Smooth muscle cell (in vitro differentiated cells): Measurements from ENCODE around the gene OTOF. TPM values are rescaled to one million over a fixed set of nuclear protein-coding genes. Genes with fewer than 3 reads are reported as not detected.

Experiments used
- DNase-seq: peaks from one replicate; lab custom pipeline; 2025; ENCODE audit not compliant: unreplicated experiment; lab: John Stamatoyannopoulos, UW
- H2AFZ ChIP-seq: fragments of 200-600 bp; sonication (generic); 2 replicates; pipeline ENCODE4 v1.6.0; 2016; ENCODE audit warnings: antibody characterized with exemption, low read depth, mild to moderate bottlenecking
- H3F3A ChIP-seq: fragments of 200-600 bp; sonication (generic); 2 replicates; pipeline ENCODE4 v1.6.0; 2017; ENCODE audit warnings: antibody characterized with exemption, low read depth
- H3K27ac ChIP-seq: fragments of 200-600 bp; sonication (generic); 2 replicates; pipeline ENCODE4 v1.5.1; 2016; ENCODE audit warnings: low read depth, mild to moderate bottlenecking
- H3K27me3 ChIP-seq: fragments of 200-600 bp; sonication (generic); 2 replicates; pipeline ENCODE4 v1.6.1; 2016; ENCODE audit warnings: low read depth, mild to moderate bottlenecking
- H3K36me3 ChIP-seq: fragments of 200-600 bp; sonication (generic); 2 replicates; pipeline ENCODE4 v1.5.1; 2016; ENCODE audit warnings: low read depth
- H3K4me1 ChIP-seq: fragments of 200-600 bp; sonication (generic); 2 replicates; pipeline ENCODE4 v1.5.1; 2016; ENCODE audit warnings: low read depth
- H3K4me2 ChIP-seq: fragments of 200-600 bp; sonication (generic); 2 replicates; pipeline ENCODE4 v1.6.0; 2016; ENCODE audit warnings: mild to moderate bottlenecking
- H3K4me3 ChIP-seq: fragments of 200-600 bp; sonication (generic); 2 replicates; pipeline ENCODE4 v1.5.1; 2016; ENCODE audit warnings: mild to moderate bottlenecking
- H3K79me2 ChIP-seq: fragments of 200-600 bp; sonication (generic); 2 replicates; pipeline ENCODE4 v1.6.0; 2016; ENCODE audit warnings: low read depth, mild to moderate bottlenecking
- H3K9ac ChIP-seq: fragments of 200-600 bp; sonication (generic); 2 replicates; pipeline ENCODE4 v1.6.0; 2016; ENCODE audit warnings: low read depth
- H3K9me3 ChIP-seq: fragments of 200-600 bp; sonication (generic); replicated peaks from 2 replicates; pipeline ENCODE4 v1.5.1; 2016; ENCODE audit warnings: low read depth
- H4K20me1 ChIP-seq: fragments of 200-600 bp; sonication (generic); 2 replicates; pipeline ENCODE4 v1.6.0; 2016; ENCODE audit warnings: low read depth
- CTCF ChIP-seq: fragments of 200-600 bp; sonication (generic); IDR thresholded peaks from 2 replicates; pipeline ENCODE4 v1.5.1; 2017; ENCODE audit warnings: borderline replicate concordance, mild to moderate bottlenecking, antibody characterized with exemption; ENCODE audit not compliant: insufficient read depth, poor library complexity, severe bottlenecking
- WGBS: methylation state at CpG from one replicate; pipeline ENCODE4 v1.1.7; 2016; ENCODE audit warnings: low lambda C conversion rate; 5-methylcytosine and 5-hydroxymethylcytosine counted together
- polyA plus RNA-seq: library from polyadenylated mRNA; unstranded; fragments of >200 nt; fragmentation: Nextera tagmentation; extraction: Ambion mirVana; gene quantifications from 2 replicates; pipeline ENCODE4 v1.2.1, GENCODE V29; 2016
- total RNA-seq: library from RNA; depleted of rRNA; stranded (reverse); fragments of >200 nt; gene quantifications from 2 replicates; pipeline ENCODE4 v1.2.3, GENCODE V29; 2014

The OTOF gene
- total and polyA plus RNA-seq, 2 experiments from 2014 or later = 0.05 TPM; not detected in 1

DNA sequence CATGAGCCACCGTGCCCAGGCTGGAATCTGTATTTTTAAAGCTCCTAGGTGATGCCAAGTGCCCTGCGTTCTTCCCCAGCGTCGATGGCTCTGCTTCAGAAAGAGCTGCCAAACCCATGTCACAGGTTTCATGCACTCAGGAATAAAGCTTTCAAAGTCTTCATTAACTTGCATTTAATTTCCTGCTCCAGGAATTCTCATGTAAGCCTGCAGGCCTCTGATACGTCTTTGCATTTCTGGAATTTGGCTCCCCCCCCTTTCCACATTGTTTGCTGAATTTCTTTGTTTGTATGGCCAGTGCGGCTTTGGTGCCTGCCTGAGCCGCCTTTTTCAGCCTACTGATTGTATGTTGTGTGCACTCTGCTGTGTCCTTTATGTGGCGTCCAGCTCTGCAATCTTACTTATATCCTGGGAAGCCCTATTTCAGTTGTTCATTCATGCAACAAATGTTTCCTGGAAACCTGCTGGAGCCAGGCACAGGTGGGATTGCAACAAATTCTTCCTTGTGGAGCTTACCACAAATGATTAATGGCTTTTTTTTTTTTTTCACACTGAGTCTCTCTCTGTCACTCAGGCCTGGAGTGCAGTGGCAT lies 17.9 kb upstream of the OTOF start:
- Histone ChIP-seq H3K4me3 (no peak overlapping the region), H3K79me2 (no peaks in the 10 kb centered on the region), H3K36me3 (no peaks in the 10 kb centered on the region), H3K9ac (no peak overlapping the region), H4K20me1 (no peaks in the 10 kb centered on the region), H3F3A (no peaks in the 10 kb centered on the region), H3K27me3 (no peaks in the 10 kb centered on the region), H3K9me3 (no peaks in the 10 kb centered on the region), H2AFZ (no peak overlapping the region), H3K27ac (no peak overlapping the region), H3K4me1 (peaks cover 8% of the 10 kb centered on the region), H3K4me2 (no peak overlapping the region)
- TF ChIP-seq CTCF = no peak
- DNase-seq = no peak
- 81% methylated on average over 8 of the region's 8 CpGs for WGBS

GRCh38 chr2:26494891-26495290 lies 17.0 kb upstream of the OTOF start:
- 94% methylated on average over 8 of the region's 8 CpGs for WGBS
- Histone ChIP-seq H3K36me3 (no peaks in the 10 kb centered on the region), H3K79me2 (no peaks in the 10 kb centered on the region), H3K4me1 (peaks cover 8% of the 10 kb centered on the region), H2AFZ (no peak overlapping the region), H3K27ac (no peak overlapping the region), H4K20me1 (no peaks in the 10 kb centered on the region), H3K4me3 (no peak overlapping the region), H3K9ac (no peak overlapping the region), H3K27me3 (no peaks in the 10 kb centered on the region), H3F3A (no peaks in the 10 kb centered on the region), H3K9me3 (no peaks in the 10 kb centered on the region), H3K4me2 (no peak overlapping the region)
- no peak for DNase-seq
- TF ChIP-seq CTCF = no peak

DNA sequence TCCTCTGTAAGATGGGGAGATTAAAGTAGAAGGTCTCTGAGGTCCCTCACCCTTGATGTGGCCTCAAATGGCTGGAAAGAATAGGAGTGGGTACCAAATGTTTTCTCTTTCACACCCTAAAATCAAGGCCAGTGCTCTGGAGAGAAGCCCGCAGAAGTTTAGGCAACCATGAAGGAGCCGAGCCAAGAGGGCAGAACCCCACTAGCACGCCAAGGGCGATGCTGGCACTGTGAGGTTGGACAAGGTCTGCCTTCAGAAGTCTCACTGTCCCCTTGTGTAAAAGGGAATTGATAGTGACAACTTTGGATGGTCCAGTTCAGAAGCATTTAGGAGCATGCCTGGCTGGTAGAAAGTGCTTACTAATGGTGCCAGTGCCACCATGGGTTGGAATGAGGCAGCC lies 16.3 kb upstream of the OTOF start:
- WGBS = 99% methylated on average over 4 of the region's 4 CpGs
- H3K36me3 ChIP-seq = no peaks in the 10 kb centered on the region
- no peak for TF ChIP-seq CTCF
- DNase-seq = no peak
- peaks cover 8% of the 10 kb centered on the region for H3K4me1 ChIP-seq
- H3K27me3 ChIP-seq = no peaks in the 10 kb centered on the region
- no peaks in the 10 kb centered on the region for H3K9me3 ChIP-seq
- H3K4me3 ChIP-seq = no peak overlapping the region
- H3K27ac ChIP-seq = no peak overlapping the region
- H2AFZ ChIP-seq = no peak overlapping the region
- H3K9ac ChIP-seq = no peak overlapping the region
- H3K79me2 ChIP-seq = no peaks in the 10 kb centered on the region
- no peaks in the 10 kb centered on the region for H4K20me1 ChIP-seq
- H3F3A ChIP-seq = no peaks in the 10 kb centered on the region
- no peak overlapping the region for H3K4me2 ChIP-seq

DNA sequence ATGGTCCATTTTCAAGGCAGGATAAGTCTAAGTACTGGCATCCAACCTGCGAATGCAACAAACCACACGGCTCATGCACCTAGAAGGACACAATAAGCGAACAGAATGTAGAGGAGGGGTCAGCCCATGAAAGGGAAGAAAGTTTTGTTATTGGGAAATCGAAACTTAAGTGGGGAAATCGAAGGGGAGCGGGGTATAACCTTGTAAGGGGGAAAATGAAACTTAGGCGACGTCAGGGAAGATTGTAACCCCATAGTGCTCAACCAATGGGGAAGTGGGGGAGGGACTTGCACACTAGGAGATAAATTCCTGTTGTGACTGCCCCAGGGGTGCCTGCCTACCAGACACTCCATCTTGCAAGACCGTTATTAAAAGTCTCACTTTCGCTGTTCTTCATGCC lies 15.6 kb upstream of the OTOF start:
- no peak for TF ChIP-seq CTCF
- Histone ChIP-seq H4K20me1 (no peaks in the 10 kb centered on the region), H3K9me3 (no peaks in the 10 kb centered on the region), H3K79me2 (no peaks in the 10 kb centered on the region), H3K9ac (no peak overlapping the region), H3K4me2 (no peak overlapping the region), H3F3A (no peaks in the 10 kb centered on the region), H3K27ac (no peak overlapping the region), H3K27me3 (no peaks in the 10 kb centered on the region), H3K4me1 (peaks cover 8% of the 10 kb centered on the region), H3K36me3 (no peaks in the 10 kb centered on the region), H2AFZ (no peak overlapping the region), H3K4me3 (no peak overlapping the region)
- no peak for DNase-seq
- whole genome bisulfite sequencing = 94% methylated on average over 10 of the region's 10 CpGs
